GM23338 (cell line): ENCODE data around the gene MYO18B. TPM values are rescaled to one million over a fixed set of nuclear protein-coding genes. Genes with fewer than 3 reads are reported as not detected.

Experiments used
- ATAC-seq: fragments of 200-7000 bp; cut with Tn5 transposase; 3 replicates; pipeline ENCODE4 v1.9.1; 2020
- DNase-seq: peaks from one replicate; pipeline ENCODE4 v3.0.0-alpha.2; 2015; ENCODE audit warnings: low spot score
- H2AFZ ChIP-seq: fragments of 200-600 bp; sonication (generic); 2 replicates; pipeline ENCODE4 v1.8.0; 2016; ENCODE audit warnings: antibody characterized with exemption, mild to moderate bottlenecking, moderate library complexity
- H3F3A ChIP-seq: fragments of 200-600 bp; sonication (generic); replicated peaks from 2 replicates; pipeline ENCODE4 v1.8.0; 2017; ENCODE audit warnings: antibody characterized with exemption, mixed run types, low read depth
- H3K27ac ChIP-seq: fragments of 200-600 bp; sonication (generic); 2 replicates; pipeline ENCODE4 v1.6.1; 2016; ENCODE audit warnings: low read depth
- H3K27me3 ChIP-seq: fragments of 200-600 bp; sonication (generic); 2 replicates; pipeline ENCODE4 v1.8.0; 2016; ENCODE audit warnings: mild to moderate bottlenecking, mixed run types, moderate library complexity; ENCODE audit not compliant: insufficient read depth
- H3K36me3 ChIP-seq: fragments of 200-600 bp; sonication (generic); 2 replicates; pipeline ENCODE4 v1.8.0; 2016; ENCODE audit warnings: mild to moderate bottlenecking; ENCODE audit not compliant: insufficient read depth
- H3K4me1 ChIP-seq: fragments of 200-600 bp; sonication (generic); 2 replicates; pipeline ENCODE4 v1.8.0; 2016; ENCODE audit warnings: mild to moderate bottlenecking, moderate library complexity; ENCODE audit not compliant: insufficient read depth
- H3K4me2 ChIP-seq: fragments of 200-600 bp; sonication (generic); 2 replicates; pipeline ENCODE4 v1.7.1; 2017; ENCODE audit warnings: mixed run types
- H3K4me3 ChIP-seq: fragments of 200-600 bp; sonication (generic); 2 replicates; pipeline ENCODE4 v1.6.1; 2016; ENCODE audit warnings: mixed run types
- H3K79me2 ChIP-seq: fragments of 200-600 bp; sonication (generic); replicated peaks from 2 replicates; pipeline ENCODE4 v1.8.0; 2017; ENCODE audit warnings: mild to moderate bottlenecking; ENCODE audit not compliant: insufficient read depth
- H3K9me2 ChIP-seq: fragments of 200-600 bp; sonication (generic); 2 replicates; pipeline ENCODE4 v1.8.0; 2017; ENCODE audit not compliant: insufficient read depth
- H4K20me1 ChIP-seq: fragments of 200-600 bp; sonication (generic); replicated peaks from 2 replicates; pipeline ENCODE4 v1.8.0; 2017; ENCODE audit warnings: mild to moderate bottlenecking; ENCODE audit not compliant: insufficient read depth
- H3K27ac Mint-ChIP-seq: 2 replicates; pipeline ENCODE4 v1.8.0; 2020; ENCODE audit warnings: inconsistent platforms, mild to moderate bottlenecking, moderate library complexity, mixed read lengths
- H3K27me3 Mint-ChIP-seq: 3 replicates; pipeline ENCODE4 v1.8.0; 2022; ENCODE audit warnings: low read depth, mild to moderate bottlenecking, moderate library complexity, mixed read lengths, inconsistent platforms; ENCODE audit not compliant: insufficient read depth, poor library complexity
- H3K36me3 Mint-ChIP-seq: 3 replicates; pipeline ENCODE4 v1.8.0; 2021; ENCODE audit warnings: low read depth, mild to moderate bottlenecking, inconsistent platforms, moderate library complexity, mixed read lengths
- H3K4me1 Mint-ChIP-seq: 3 replicates; pipeline ENCODE4 v1.8.0; 2020; ENCODE audit warnings: mild to moderate bottlenecking, inconsistent platforms, mixed read lengths
- H3K4me3 Mint-ChIP-seq: 3 replicates; pipeline ENCODE4 v1.8.0; 2021; ENCODE audit warnings: moderate library complexity, mild to moderate bottlenecking, inconsistent platforms, mixed read lengths
- H3K9me3 Mint-ChIP-seq: 3 replicates; pipeline ENCODE4 v1.8.0; 2020; ENCODE audit warnings: moderate library complexity, mild to moderate bottlenecking, inconsistent platforms, mixed read lengths
- CREB1 ChIP-seq: fragments of 250-450 bp; sonication (Bioruptor Pico); IDR thresholded peaks from 2 replicates; pipeline ENCODE4 v1.5.0; 2020; ENCODE audit warnings: low read depth, mild to moderate bottlenecking, moderate library complexity
- CTCF ChIP-seq, 2 experiments: fragments of 200-600 bp in 1 of 2; sonication (generic) in 1 of 2; conservative IDR thresholded peaks; 2 replicates each; pipeline versions ENCODE4 v1.5.1 to v1.6.1; 2016 to 2017; ENCODE audit warnings: antibody characterized with exemption in 2 of 2, low read depth in 2 of 2, mild to moderate bottlenecking in 2 of 2, moderate library complexity in 1 of 2
- ETS1 ChIP-seq: IDR thresholded peaks from 2 replicates; pipeline ENCODE4 v1.6.1; 2016; ENCODE audit warnings: antibody characterized with exemption
- EZH2 ChIP-seq: fragments of 200-600 bp; sonication (generic); IDR thresholded peaks from one replicate; pipeline ENCODE4 v1.8.0; 2017; ENCODE audit warnings: antibody characterized with exemption, mild to moderate bottlenecking, low read depth; ENCODE audit not compliant: unreplicated experiment
- EZH2phosphoT487 ChIP-seq: fragments of 200-600 bp; sonication (generic); IDR thresholded peaks from one replicate; pipeline ENCODE4 v1.8.1; 2018; ENCODE audit warnings: antibody characterized with exemption; ENCODE audit not compliant: unreplicated experiment
- JUNB ChIP-seq: IDR thresholded peaks from one replicate; pipeline ENCODE4 v1.6.1; 2016; ENCODE audit warnings: antibody characterized with exemption; ENCODE audit not compliant: unreplicated experiment
- NANOG ChIP-seq: IDR thresholded peaks from 2 replicates; pipeline ENCODE4 v1.6.1; 2016; ENCODE audit warnings: antibody characterized with exemption, borderline replicate concordance
- POLR2AphosphoS5 ChIP-seq: IDR thresholded peaks from 2 replicates; pipeline ENCODE4 v1.6.1; 2016; ENCODE audit warnings: antibody characterized with exemption, low read depth
- REST ChIP-seq: IDR thresholded peaks from one replicate; pipeline ENCODE4 v1.6.1; 2018; ENCODE audit warnings: antibody characterized with exemption; ENCODE audit not compliant: unreplicated experiment
- STAT1 ChIP-seq: IDR thresholded peaks from one replicate; pipeline ENCODE4 v1.6.1; 2016; ENCODE audit warnings: antibody characterized with exemption; ENCODE audit not compliant: unreplicated experiment
- ZNF114 ChIP-seq: fragments of 250-450 bp; sonication (Bioruptor Pico); IDR thresholded peaks from 2 replicates; pipeline ENCODE4 v1.5.0; 2020; ENCODE audit warnings: mild to moderate bottlenecking, moderate library complexity
- ZNF331 ChIP-seq: fragments of 250-450 bp; sonication (Bioruptor Pico); IDR thresholded peaks from 2 replicates; pipeline ENCODE4 v1.5.0; 2020; ENCODE audit warnings: low read depth, mild to moderate bottlenecking, moderate library complexity
- ZNF462 ChIP-seq: fragments of 250-450 bp; sonication (Bioruptor Pico); IDR thresholded peaks from 2 replicates; pipeline ENCODE4 v1.5.0; 2020; ENCODE audit warnings: mild to moderate bottlenecking, moderate library complexity
- polyA plus RNA-seq: library from polyadenylated mRNA; unstranded; fragments of >200 nt; fragmentation: Nextera tagmentation; extraction: Ambion mirVana; gene quantifications from 2 replicates; pipeline ENCODE4 v1.2.1, GENCODE V29; 2016
- total RNA-seq: library from RNA; depleted of rRNA; stranded (reverse); fragments of >200 nt; shearing (Covaris generic); gene quantifications from 2 replicates; pipeline ENCODE4 v1.2.3, GENCODE V29; 2014

MYO18B gene
- total and polyA plus RNA-seq, 2 experiments from 2014 or later: 0.36 to 0.45 TPM

- Histone ChIP-seq H3K9me2 (no peaks in the 10 kb centered on the region), H2AFZ (no peak overlapping the region), H3K27me3 (no peaks in the 10 kb centered on the region), H3K79me2 (no peaks in the 10 kb centered on the region), H3K4me3 (no peak overlapping the region), H3K36me3 (no peaks in the 10 kb centered on the region), H3F3A (no peaks in the 10 kb centered on the region), H3K4me1 (no peaks in the 10 kb centered on the region), H3K27ac (no peak overlapping the region), H3K4me2 (no peak overlapping the region), H4K20me1 (no peaks in the 10 kb centered on the region)
- ATAC-seq: no peak
- Mint-ChIP-seq H3K4me3 (no peak overlapping the region), H3K4me1 (no peaks in the 10 kb centered on the region), H3K27ac (no peak overlapping the region), H3K9me3 (no peaks in the 10 kb centered on the region), H3K27me3 (peaks cover 4% of the 10 kb centered on the region), H3K36me3 (no peaks in the 10 kb centered on the region)
- DNase-seq: no peak
- TF ChIP-seq ZNF114 (CRISPR knock-in tag) (no peak), CTCF (conservative IDR thresholded peaks at IDR 0.05; ENCODE audit: low read depth in 2 of 2) (no peak), ETS1 (no peak), ZNF462 (CRISPR knock-in tag) (no peak), JUNB (no peak), ZNF331 (CRISPR knock-in tag) (no peak), POLR2AphosphoS5 (no peak), CREB1 (CRISPR knock-in tag) (no peak), STAT1 (no peak), EZH2phosphoT487 (no peak), EZH2 (no peak), REST (no peak), NANOG (no peak)
Observed at GRCh38 chr22:25840891-25841290, 98.9 kb downstream of the MYO18B start.
